Spleen (tissue), 3 donors: ENCODE results near the gene DACH1.

Experiments used
- POLR2A ChIP-seq, 3 donors: fragments of 450-650 bp; IDR thresholded peaks; one replicate each; pipeline ENCODE4 v1.5.1; 2017; ENCODE audit warnings: antibody characterized with exemption in 3 of 3, mild to moderate bottlenecking in 1 of 3
- POLR2AphosphoS5 ChIP-seq, 3 donors: sonication (generic); formaldehyde crosslinking; IDR thresholded peaks; one replicate each; pipeline ENCODE4 v1.5.1; 2017; ENCODE audit warnings: antibody characterized with exemption in 3 of 3

DNA sequence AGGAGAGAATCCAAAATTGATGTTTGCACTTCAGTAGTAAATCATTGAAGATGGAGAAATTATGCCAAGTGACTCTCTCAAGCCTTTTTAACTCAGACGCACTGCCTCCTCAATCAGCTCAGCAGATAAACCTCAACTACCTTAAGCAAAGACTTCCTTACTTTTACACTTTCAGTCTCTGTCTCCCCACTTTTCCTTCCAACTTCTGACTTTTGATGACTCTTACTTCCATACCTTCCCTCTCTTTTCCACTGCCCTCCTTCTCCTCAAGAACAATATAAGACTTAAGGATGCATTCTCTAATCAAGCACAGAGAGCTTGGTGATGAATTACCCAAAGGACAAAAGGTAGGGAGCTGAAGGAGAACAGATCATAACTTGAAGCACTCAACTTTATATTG lies 4.8 kb upstream of the DACH1 start:
- TF ChIP-seq POLR2A (IDR thresholded peaks at IDR 0.05), result no peak
- TF ChIP-seq POLR2AphosphoS5 (IDR thresholded peaks at IDR 0.05), result no peak
